Measurements from ENCODE around the gene TLDC2. TPM values are rescaled to one million over a fixed set of nuclear protein-coding genes. Genes with fewer than 3 reads are reported as not detected.
"Not testable (repeated sequence)": the region's sequence is repeated elsewhere in the genome, so short reads cannot be mapped to it uniquely, and the experiment has no call there.

The TLDC2 gene
- total RNA-seq, 1 experiment from 2014 or later: not detected

DNA sequence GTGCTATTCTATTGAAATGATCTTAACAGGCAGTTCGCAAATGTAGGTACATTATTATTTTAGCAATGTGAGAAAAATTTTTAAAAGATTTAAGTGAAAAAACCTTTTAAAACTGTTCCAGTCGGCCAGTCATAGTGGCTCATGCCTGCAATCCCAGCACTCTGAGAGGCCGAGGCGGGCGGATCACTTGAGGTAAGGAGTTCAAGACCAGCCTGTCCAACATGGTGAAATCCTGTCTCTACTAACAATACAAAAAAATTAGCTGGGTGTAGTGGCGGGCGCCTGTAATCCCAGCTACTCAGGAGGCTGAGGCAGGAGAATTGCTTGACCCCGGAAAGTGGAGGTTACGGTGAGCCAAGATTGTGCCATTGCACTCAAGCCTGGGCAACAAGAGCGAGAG is 29.6 kb downstream of the TLDC2 start:
- DNase-seq (ENCODE audit: low read depth): not testable (repeated sequence)

DNA sequence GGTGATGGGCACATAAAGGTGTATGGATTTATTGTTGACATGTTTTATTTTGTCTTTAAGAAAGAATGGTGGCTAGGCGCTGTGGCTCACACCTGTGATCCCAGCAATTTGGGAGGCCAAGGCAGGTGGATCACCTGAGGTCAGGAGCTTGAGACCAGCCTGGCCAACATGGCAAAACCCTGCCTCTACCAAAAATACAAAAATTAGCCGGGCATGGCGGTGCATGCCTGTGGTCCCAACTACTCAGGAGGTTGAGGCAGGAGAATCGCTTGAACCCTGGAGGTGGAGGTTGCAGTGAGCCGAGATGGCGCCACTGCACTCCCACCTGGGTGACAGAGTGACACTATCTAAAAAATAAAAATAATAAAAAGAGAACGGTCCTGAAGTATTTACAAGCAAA is 30.1 kb downstream of the TLDC2 start:
- DNase-seq (ENCODE audit: low read depth): not testable (repeated sequence)

DNA sequence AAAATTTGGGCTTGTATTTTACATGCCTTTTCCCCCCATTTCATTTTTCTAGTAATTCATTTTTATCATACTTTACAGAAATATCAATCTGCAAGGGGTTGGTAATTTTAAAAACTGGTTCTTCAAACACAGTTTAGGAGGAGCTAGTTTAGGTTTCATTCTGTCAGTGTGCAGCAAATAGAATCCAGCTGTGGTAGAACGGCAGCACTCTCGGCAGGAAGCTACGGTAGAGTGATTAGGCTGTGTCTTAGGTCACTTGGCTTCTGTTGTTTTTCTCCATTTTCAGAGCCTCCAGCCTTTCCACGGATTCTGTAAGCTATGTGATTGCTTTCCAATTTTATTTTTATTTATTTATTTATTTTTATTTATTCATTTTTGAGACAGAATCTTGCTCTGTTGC is 32.7 kb downstream of the TLDC2 start:
- DNase-seq (ENCODE audit: low read depth): no peak

DNA sequence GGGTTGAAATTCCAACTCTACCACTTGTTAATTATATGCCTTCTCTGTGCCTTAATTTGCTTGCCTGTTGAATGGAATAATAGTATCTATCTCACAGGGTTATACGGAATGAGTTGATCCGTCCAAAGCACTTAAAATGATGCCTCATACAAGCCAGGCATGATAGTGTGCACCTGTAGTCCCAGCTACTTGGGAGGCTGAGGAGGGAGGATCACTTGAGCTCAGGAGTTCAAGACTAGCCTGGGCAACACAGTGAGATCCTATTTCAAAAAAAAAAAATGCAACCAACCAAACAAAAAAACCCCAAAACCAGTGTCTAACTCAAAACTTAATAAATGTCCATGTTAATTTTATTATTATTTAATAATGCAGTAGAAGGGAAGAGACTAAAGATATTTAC is 40.3 kb downstream of the TLDC2 start:
- no peak for DNase-seq (ENCODE audit: low read depth)

DNA sequence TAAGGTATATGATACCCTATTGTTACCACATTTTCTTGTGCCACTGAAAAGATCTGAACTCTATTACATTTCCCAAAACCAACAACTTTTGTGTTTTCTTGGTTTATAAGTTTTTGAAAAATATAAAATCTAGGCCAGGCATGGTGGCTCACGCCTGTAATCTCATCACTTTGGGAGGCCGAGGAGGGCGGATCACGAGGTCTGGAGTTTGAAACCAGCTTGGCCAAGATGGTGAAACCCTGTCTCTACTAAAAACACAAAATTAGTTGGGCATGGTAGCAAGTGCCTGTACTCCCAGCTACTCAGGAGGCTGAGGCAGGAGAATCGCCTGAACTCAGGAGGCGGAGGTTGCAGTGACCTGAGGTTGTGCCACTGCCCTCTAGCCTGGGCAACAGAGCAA is 41.3 kb downstream of the TLDC2 start:
- DNase-seq (ENCODE audit: low read depth): no peak

DNA sequence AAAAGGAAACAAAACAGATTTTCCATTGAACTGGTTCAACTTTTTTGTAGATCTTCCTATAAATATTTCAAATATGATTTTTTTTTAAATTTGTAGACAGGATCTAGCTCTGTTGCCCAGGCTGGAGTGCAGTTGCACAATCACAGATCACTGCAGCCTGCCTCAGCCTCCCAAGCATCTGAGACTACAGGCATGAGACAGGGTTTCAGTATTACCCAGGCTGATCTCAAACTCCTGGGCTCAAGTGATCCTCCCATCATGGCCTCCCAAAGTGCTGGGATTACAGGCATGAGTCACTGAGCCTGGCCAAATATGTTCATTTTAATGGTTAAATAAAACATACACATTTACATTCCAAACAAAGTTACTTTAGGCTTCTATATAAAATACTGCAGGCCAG is 42.0 kb downstream of the TLDC2 start:
- no peak for DNase-seq (ENCODE audit: low read depth)

DNA sequence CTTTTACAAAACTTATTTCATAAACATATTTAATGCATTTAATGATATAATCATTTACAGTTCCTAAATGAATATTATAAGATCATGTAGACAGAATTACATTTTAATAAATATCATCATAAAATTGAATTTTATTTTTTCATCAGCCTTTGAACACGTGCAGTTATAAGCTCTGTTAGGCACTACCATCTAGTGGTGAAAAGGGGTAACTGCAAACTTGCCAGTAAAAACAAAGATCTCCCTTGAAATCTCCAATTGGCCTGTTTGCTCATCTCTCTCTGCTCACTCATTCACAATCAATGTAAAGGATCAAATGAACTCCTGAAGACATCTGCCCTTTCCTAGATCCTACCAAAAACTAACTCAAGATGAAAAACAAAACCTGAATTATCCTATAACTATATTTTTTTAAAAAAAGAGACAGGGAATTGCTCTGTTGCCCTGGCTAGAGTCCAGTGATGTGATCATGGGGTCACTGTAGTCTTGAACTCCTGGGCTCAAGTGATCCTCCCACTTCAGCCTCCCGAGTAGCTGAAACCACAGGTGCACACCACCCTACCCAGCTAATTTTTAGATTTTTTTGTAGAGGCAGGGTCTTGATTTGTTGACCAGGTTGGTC is 43.9 kb downstream of the TLDC2 start:
- DNase-seq (ENCODE audit: low read depth): peak; percentile 79

DNA sequence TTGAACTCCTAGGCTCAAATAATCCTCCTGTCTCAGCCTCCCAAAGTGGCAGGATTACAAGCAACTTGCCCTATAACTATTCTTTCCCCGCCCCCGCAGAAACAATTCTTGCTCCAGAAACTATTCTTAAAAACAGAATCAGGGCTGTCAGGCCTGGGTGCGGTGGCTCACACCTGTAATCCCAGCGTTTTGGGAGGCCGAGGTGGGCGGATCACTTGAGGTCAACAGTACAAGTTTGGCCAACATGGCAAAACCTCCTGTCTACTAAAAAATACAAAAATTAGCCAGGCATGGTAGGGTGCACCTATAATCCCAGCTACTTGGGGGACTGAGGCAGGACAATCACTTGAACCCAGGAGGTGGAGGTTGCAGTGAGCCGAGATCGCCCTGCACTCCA is 44.4 kb downstream of the TLDC2 start:
- DNase-seq (ENCODE audit: low read depth): no peak

DNA sequence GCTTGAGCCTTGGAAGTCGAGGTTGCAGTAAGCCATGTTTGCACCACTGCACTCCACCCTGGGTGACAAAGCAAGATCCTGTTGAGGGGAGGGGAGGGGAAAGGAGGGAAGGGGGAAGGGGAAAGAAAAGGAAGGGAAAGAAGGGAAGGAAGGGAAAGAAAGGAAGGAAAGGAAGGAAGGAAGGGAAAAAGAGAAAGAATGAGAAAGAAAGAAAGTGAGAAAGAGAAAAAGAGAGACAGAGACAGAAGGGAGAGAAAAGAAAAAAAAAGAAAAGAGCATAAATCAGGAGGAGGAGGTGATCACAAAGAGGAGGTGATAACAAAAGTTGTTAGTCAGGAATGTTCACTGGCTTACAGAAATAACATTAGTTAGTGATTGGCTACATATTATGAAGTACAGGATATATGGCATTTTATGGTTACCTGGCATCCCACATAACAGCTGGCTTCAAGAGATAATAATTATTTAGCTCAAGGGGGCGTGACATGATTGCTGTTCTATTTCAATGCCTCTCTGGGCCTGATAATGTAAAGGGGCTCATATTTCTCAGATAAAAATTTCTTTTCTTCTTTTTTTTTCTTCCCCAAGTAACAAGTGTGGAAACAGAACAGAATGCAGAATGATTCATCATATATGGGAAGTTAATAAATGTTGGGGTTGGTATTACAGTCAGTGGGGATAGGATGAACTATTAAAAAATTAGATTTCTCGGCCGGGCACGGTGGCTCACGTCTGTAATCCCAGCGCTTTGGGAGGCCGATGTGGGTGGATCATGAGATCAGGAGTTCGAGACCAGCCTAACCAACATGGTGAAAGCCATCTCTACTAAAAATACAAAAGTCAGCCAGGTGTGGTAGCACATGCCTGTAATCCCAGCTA is 48.5 kb downstream of the TLDC2 start:
- DNase-seq (ENCODE audit: low read depth): no peak

DNA sequence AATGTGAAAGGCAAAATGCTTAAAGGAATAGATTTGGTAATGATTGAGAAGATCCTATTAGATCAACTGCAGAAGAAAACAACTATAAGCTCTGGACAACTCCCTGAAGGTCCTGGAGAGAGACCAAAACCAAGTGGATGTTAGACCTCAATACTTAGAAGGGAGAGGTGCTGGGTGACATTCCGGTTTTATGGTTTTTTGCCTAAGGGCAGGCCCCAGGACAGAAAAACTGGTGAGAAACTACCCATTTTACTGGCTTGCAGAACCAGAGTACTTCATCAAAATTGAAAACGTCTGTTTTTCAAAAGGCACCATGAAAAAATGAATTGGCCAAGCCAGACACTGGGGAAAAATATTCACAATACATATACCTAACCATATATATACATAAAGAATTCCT is 49.3 kb downstream of the TLDC2 start:
- peak; percentile 22 for DNase-seq (ENCODE audit: low read depth)

DNA sequence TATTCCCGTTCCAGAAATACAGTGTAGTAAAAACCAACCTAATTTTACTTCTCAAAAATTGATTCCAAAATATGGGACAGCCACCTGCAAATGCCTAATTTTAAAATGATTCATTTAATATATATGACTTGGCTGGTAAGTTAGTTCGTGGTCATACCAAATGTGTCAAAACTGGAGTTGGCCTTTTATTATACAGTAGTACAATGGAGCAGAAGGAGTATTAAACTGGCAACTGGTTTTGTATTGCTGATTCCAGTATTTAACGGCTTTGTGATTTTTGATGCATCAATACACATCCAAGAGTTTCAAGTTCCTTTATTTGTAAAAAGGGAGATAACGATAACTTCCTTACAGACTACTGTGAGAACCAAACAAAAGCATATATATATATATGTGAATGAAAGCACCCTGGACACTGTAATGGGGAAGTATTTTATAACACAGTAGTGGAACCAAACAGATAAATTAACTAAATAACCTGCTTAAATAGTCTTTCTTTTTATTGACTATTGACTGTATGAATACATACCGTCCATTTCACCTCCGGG is 50.8 kb downstream of the TLDC2 start:
- DNase-seq (ENCODE audit: low read depth): no peak

DNA sequence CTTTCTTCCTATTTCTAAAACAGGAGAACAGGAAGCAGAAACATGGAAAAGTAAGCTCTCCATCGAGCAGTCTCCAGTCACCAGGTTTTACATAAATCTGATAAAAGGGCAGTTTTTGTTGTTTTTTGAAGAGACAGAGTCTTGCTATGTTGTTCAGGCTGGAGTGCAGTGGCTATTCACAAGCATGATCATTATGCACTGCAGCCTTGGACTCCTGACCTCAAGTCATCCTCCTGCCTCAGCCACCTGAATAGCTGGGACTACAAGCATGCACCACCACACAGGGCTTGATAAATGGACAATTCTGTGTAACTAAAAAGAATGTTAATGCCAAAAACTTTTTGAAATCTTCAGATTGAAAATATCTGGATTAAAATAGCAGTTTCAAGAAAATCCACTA is 51.8 kb downstream of the TLDC2 start:
- no peak for DNase-seq (ENCODE audit: low read depth)

DNA sequence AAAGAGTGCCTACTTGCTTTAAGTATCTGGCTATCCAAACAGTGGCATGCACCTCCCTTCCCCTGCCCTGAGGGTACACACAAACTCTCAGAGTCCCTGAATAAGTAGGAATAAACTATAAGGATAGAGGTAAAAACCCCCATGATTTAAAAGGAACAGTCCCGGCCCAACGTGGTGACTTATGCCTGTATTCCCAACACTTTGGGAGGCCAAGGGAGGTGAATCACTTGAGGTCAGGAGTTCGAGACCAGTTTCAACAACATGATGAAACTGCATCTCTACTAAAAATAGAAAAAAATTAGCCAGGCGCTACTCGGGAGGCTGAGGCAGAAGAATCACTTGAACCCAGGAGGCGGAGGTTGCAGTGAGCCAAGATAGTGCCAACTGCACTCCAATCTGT is 53.4 kb downstream of the TLDC2 start:
- DNase-seq (ENCODE audit: low read depth): peak; percentile 75

DNA sequence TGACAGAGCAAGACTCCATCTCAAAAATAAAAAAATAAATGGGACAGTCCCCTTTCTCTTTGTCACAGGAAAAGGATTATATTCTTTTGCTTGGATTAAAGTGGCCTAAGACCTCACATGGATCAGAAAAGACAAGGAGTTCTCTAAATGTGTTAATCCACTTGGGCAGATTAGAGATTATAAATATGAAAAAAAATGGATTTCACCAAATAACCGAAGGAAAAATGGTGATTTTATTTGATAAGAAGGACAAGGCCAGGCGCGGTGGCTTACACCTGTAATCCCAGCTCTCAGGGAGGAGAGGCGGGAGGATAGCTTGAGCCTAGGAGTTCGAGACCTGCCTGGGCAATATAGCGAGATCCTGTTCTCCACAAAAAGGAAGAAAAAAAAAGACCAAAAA is 53.8 kb downstream of the TLDC2 start:
- no peak for DNase-seq (ENCODE audit: low read depth)

DNA sequence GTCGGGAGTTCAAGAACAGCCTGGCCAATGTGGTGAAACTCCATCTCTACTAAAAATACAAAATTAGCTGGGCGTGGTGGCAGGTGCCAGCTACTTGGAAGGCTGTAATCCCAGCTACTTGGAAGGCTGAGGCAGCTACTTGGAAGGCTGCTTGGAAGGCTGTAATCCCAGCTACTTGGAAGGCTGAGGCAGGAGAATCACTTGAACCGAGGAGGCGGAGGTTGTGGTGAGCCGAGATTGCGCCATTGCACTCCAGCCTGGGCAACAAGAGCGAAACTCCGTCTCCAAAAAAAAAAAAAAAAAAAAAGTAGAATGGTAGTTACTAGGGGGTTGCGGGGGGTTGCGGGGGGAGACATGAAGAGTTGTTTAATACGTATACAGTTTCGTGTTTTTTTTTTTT is 56.1 kb downstream of the TLDC2 start:
- not testable (repeated sequence) for DNase-seq (ENCODE audit: low read depth)

DNA sequence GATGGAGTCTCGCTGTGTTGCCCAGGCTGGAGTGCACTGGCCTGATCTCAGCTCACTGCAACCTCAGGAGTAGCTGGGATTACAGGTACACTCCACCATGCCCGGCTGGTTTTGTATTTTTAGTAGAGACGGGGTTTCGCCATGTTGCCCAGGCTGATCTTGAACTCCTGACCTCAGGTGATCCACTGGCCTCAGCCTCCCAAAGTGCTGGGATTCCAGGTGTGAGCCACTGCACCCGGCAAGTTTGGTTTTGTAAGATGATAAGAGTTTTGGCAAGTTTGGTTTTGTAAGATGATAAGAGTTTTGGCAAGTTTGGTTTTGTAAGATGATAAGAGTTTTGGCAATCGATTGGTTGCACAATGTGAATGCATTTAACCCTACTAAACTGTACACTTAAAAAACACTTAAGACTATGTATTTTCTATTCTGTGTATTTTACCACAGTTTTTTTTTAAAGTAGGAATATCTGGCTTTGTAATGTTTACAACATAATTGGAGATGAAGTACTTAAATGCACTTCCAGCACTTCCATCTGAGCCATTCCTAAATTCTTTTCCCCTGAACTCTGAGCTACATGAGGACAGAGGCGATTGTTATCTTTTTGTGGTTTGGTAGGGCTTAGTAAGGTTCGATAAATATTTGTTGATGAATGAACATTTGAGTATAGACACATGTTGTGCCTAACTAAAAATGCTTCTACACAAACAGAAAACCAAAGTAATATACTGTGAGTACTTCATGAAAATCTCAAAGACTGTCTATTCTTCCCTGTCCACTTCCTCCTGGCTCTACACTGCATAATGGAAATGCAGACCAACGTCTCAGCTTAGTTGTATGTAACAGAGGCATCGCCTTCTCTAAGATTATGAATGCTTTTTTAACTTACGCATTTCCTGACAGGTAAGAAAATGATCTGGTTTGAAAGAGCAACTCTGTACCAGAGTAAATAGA is 56.8 kb downstream of the TLDC2 start:
- peak; percentile 52 for DNase-seq (ENCODE audit: low read depth)

DNA sequence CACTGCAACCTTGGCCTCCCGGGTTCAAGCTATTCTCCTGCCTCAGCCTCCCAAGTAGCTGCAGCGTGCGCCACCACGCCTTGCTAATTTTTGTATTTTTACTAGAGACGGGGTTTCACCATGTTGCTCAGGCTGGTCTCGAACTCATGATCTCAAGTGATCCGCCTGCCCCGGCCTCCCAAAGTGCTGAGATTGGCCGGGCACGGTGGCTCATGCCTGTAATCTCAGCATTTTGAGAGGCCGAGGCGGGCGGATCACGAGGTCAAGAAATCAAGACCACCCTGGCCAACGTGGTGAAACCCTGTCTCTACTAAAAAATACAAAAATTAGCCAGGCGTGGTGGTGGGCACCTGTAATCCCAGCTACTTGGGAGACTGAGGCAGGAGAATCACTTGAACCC is 57.6 kb downstream of the TLDC2 start:
- not testable (repeated sequence) for DNase-seq (ENCODE audit: low read depth)

DNA sequence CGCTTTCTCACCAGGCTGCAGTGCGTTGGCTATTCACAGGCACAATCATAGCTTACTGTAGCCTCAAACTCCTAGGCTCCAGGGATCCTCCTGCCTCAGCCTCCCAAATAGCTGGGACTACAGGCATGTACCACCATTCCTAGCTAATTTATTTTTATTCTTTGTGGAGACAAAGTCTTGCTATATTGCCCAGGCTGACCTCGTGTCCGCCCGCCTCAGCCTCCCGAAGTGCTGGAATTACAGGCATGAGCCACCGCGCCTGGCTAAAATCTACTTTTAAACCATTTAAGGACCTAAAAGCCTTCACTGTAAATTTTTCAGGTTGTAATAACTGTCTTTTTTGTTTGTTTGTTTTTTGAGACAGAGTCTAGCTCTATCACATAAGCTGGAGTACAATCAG is 60.4 kb downstream of the TLDC2 start:
- DNase-seq (ENCODE audit: low read depth): no peak

DNA sequence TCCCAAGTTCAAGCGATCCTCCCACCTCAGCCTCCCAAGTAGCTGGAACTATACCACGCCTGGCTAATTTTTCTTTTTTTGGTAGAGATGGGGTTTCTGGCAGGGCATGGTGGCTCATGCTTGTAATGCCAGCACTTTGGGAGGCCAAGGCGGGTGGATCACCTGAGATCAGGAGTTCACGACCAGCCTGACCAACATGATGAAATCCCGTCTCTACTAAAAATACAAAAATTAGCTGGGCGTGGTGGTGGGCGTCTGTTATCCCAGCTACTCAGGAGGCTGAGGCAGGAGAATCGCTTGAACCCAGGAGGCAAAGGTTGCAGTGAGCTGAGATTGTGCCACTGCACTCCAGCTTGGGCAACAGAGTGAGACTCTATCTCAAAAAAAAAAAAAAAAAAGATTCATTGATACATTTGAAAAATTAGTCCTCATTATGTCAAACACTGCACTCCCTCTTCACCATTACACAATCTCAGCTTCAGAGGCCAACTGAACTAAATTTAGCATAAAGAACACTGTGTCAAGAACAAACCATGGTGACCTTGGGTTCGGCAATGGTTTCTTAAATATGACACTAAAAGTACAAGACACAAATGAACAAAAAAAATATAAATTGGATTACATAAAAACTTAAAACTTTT is 60.9 kb downstream of the TLDC2 start:
- DNase-seq (ENCODE audit: low read depth): not testable (repeated sequence)

DNA sequence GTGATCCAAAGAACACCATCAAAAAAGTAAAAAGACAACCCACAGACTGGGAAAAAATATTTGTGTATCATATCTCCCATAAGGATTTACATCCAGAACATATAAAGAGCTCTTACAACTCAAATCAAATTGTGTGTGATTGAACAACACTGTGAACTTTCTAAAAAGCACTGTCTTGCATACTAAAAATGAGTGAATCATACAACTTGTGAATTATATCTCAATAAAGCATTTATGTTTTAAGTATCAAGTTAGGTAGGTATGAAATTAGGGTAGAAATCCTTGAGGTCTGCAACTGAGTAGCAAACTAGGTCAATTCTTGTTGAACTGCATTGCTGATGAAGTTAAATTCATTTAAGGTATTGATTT is 61.4 kb downstream of the TLDC2 start:
- no peak for DNase-seq (ENCODE audit: low read depth)

DNA sequence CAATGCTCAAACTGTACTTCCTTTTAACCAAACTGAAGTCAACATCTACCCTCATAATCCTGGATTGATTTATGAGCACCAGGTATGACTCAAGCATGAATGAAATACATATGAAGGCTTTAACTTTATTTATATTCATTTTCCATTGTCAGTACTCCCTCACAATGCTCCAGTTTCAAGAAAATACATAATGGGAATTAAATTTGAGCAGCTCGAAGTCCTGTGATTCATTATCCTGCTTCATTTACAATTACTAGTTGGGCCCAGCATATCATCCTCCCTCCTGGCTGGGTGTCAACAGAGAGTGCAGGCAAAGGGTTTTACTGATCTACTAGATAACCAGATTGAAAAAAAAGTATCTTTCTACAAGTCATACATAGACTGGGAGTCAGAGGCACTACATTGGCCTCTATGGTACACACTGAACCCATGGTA is 65.5 kb downstream of the TLDC2 start:
- DNase-seq (ENCODE audit: low read depth): peak; percentile 56

Data from M059J (cell line).